ENCODE data around the gene UCHL5.
"Not testable (repeated sequence)": the region's sequence is repeated elsewhere in the genome, so short reads cannot be mapped to it uniquely, and the experiment has no call there.

Gene UCHL5

DNA sequence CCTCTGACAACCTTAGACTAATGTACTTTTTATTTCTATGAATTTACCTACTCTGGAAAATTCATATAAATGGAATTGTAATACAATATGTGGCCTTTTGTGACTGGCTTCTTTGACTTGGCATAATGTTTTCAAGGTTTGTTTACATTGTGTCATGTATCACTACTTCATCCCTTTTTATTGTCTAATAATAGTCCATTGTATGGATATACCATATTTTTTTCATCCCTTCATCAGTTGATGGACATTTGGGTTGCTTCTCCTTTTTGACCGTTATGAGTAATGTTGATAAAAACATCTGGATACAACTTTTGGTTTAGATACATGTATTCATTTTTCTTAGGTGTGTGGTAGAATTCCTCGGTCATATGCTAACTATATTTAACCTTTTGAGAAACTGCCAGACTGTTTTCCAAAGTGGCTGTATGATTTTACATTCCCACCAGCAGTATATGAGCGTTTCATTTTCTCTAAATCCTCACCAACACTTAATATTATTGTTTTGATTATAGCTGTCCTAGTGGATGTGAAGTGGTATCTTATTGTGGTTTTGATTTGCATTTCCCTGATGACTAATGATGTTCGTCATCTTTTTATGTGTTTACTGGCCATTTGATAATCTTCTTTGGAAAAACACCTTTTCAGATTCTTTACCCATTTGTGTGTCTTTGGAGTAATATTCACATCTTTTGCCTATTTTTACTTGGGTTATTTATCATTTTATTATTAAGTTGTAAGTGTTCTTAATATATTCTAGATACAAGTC, 3.7 kb upstream of the UCHL5 start:
- no peak for DNase-seq (ENCODE audit: low spot score)

DNA sequence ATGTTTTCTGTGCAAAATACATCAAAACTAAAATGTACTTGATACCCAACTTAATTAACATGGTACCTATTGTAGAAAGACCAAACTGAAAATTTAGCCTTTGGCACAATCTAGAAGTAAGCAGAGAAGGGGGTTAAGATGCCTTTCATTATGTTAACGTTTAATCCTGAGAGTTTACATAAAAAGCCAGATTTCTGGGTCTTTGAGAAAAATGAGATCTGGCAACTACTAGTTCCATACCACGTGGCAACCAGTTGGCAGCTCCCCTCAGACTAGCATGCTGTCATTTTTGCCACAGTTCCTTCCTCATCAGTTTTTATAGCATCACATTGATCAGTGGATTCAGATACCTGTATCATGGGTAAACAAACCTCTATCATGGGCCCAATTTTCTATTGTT, 1.8 kb upstream of the UCHL5 start:
- DNase-seq (ENCODE audit: low spot score), result no peak

- no peak for DNase-seq (ENCODE audit: low spot score)
These were observed 1.2 kb upstream of the UCHL5 start for GRCh38 chr1:193060406-193060805.

- DNase-seq (ENCODE audit: low spot score), result no peak
These were observed 899 bp upstream of the UCHL5 start for GRCh38 chr1:193060115-193060403.

DNA sequence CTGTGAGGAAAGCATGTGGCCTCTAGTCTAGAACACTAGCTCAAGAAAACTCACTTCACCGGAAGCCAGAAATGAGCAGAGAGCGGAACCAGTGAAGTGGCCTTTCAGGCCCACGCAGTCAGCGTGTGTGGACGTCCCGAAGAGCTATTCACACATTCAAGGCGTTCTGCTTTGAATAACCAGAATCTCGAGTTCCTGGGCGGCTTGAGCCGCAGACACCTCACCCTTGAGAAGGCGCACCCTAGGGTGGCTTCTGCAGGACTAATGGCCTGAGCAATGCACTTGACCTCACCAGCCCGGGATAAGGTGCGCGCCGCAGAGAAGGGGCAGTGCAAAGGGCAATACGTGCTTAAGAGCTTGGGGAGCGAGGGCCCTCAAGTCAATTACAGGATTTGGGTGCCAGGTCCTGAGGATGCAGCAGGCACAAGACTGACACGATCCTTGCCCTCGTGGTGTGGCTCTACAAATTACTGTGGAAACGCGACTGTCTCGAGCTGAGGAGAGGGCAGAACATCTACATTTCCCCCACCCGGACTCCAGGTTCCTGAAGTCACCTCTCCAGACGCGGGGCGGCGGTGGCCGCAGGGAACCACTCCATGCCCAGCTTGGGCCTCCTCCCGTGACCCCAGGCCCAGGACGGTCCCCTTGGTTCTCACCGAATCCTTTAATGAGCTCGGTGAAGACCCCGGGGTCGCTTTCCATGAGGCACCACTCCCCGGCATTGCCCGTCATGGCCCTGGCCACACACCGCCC, 455 bp downstream of the UCHL5 start:
- DNase-seq (ENCODE audit: low spot score), result peak; percentile 6

GRCh38 chr1:193054169-193054675, 4.9 kb downstream of the UCHL5 start:
- no peak for DNase-seq (ENCODE audit: low spot score)

DNA sequence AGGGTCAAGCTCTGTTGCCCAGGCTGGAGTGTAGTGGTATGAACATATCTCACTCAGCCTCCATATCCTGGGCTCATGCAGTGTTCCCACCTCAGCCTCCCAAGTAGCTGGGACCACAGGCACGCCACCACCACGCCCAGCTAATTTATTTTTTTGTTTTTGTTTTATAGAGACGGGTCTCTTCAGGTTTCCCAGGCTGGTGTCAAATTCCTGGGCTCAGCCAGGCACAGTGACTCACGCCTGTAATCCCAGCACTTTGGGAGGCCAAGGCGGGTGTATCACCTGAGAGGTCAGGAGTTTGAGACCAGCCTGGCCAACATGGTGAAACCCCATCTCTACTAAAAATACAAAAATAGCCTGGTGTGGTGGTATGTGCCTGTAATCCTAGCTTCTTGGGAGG, 10.2 kb downstream of the UCHL5 start:
- not testable (repeated sequence) for DNase-seq (ENCODE audit: low spot score)

DNA sequence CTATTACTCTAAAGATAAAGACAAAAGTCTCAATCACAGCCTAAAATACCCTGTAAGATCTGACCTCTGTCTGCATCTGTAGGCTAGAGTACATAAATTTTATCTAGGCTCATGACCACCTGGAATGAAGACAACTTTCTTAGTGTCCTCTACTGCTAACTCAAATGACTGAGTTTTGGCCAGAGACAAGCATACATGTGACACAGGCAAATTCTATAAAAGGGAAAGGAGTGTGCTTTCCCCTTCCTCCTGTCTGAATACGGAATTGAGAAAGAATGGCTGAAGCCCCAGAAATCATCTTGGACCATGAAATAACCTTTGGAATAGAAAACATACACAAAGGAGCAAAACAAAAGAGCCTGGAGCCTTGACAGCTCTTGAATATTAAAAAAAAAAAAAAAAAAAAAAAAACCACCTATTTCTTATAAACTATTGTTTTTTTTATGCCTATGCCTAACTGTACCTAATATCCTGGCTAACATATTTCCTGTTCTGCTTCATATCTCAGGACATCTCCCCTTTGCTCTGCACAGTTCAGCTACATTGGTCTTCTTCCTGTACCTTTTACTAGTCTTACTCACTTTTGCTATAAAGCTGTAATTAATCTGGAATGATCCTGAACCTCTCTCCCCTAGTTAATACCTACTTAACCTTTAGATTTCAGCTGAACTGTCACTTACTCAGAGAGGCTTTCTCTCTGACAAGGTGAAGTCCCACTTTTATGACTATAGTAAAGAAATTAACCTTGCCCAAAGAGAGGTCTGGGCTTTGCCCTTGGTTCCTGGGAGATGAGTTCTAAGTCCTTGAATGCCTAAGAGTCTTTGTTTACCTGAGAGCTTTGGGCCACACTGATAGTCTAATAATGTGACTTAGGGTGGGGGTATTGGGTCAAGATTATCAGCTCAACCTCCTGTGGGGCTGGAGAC, 16.1 kb downstream of the UCHL5 start:
- no peak for DNase-seq (ENCODE audit: low spot score)

DNA sequence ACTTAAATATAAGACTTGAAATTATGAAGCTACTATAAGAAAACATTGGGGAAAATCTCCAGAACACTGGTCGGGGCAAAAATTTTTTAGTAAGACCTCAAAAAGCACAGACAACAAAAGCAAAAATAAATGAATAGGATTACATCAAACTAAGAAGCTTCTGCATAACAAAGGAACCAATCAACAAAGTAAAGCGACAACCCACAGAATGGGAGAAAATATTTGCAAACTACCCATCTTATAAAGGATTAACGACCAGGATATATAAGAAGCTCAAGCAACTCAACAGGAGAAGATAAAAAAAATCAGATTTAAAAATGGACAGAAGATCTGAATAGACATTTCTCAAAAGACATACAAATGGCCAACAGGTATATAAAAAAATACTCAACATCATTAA, 19.1 kb downstream of the UCHL5 start:
- DNase-seq (ENCODE audit: low spot score), result no peak

GRCh38 chr1:193036337-193037047, 22.7 kb downstream of the UCHL5 start:
- DNase-seq (ENCODE audit: low spot score), result no peak

DNA sequence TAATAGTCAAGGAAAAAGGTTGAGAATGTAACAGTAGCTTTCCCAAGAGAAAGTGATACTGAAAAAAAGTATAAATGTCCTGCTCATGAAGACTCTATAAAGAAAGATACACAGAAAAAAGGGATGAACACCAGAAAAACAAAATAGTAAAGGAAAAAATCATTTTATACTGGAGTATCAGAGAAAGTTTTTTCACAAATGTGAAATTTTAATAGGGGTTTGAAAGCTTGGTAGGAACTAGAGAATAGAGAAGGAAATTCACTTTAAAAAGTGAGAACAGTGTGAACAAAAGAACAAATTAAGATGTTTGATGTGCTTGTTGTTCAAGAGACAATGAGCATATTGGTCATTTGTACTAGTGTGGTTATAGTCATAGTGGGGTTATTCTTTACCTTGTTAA, 25.6 kb downstream of the UCHL5 start:
- no peak for DNase-seq (ENCODE audit: low spot score)

DNA sequence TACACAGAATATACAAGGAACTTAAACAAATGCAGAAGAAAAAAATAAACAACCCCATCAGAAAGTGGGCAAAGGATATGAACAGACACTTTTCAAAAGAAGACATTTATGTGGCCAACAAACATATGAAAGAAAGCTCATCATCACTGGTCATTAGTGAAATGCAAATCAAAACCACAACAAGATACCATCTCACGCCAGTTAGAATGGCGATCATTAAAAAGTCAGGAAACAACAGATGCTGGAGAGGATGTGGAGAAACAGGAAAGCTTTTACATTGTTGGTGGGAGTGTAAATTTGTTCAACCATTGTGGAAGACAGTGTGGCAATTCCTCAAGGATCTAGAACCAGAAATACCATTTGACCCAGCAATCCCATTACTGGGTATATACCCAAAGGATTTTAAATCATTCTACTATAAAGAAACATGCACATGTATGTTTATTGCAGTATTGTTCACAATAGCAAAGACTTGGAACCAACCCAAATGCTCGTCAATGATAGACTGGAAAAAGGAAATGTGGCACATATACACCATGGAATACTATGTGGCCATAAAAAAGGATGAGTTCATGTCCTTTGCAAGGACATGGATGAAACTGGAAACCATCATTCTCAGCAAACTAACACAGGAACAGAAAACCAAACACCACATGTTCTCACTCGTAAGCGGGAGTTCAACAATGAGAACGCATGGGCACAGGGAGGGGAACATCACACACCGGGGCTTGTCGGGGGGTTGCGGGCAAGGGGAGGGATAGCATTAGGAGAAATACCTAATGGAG, 26.3 kb downstream of the UCHL5 start:
- not testable (repeated sequence) for DNase-seq (ENCODE audit: low spot score)

DNA sequence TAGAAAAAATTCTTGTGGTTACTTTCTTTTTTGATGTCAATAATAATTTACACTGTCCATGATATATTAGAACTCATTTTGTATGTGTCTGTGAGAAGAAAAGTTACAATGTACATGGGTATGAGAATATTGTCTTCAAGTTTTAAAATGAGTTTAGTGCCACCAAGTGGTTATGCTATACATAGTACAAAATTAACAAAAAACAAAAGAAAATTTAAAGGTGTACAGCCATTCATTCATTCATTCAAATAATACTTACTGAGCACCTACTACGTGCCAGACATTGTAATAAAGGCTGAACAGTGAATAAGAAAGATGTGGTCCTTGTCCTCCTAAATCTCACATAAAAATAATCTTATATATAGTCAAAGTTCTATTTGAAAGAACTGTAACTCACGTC, 27.7 kb downstream of the UCHL5 start:
- no peak for DNase-seq (ENCODE audit: low spot score)

GRCh38 chr1:193030280-193030679, 28.9 kb downstream of the UCHL5 start:
- DNase-seq (ENCODE audit: low spot score), result no peak

- DNase-seq (ENCODE audit: low spot score), result no peak
These were observed 33.9 kb downstream of the UCHL5 start for GRCh38 chr1:193025218-193025617.

DNA sequence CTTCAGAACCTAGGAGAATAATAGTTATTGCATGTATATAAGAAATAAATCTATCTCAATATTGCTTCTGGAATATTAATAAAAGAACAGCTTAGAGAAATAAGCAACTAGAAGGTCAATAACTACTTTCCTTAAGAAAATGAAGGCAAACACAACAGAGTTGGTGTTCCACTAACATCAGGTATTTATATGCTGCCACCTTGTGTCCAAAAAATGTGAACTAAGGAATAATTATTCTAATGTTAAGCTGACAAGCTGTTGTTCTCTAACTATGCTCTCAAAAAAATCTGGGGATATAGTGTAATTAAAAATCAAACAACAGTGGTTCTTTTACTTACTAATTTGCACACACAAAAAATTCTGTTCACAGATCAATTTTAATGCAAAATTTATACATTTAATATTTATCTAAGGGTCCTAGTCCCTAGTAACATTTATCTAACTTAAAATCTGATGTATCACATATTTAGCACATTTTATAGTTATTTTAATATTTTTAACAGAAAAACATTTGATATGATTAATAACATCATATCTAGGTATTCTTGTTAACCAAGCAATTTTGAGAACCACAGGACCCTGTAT, 39.6 kb downstream of the UCHL5 start:
- no peak for DNase-seq (ENCODE audit: low spot score)

DNA sequence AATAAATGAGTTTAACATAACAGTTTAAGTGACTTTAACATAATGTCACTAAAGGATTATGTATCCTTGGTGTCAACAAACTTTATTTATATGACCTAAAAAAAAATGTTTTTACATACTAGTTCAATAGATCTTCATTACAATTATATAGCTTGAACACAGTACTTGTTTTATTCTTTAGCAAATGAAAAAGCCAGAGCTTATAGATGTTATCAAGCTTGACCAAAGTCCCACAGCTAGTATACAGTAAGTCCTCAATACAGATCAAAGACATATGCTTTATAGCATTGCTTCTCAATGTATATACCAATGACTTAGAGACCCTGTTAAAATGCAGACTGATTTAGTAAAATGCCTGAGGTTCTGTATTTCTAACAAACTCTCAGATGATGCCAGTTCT, 42.4 kb downstream of the UCHL5 start:
- DNase-seq (ENCODE audit: low spot score), result no peak

- DNase-seq (ENCODE audit: low spot score), result no peak
These were observed 44.8 kb downstream of the UCHL5 start for GRCh38 chr1:193014400-193014799.

- no peak for DNase-seq (ENCODE audit: low spot score)
These were observed 45.5 kb downstream of the UCHL5 start for GRCh38 chr1:193013707-193014106.

DNA sequence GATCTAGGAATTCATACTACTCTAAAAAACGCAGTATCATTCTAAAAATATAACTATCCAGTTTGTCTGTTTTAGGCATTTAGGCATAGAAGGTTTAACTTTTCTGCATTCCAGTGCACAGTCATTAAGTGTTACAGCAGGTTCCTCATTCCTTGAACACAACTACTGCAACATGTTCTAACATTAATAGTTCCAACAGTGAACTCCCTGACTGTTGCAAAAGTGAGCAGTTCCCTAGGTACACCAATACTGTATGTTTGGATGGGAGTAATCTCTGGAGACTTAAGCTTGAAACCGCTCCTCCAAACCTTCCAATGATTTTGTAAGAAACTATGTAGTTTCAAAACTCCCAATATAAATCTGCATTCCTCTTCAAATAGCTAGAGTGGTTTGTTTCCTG, 46.2 kb downstream of the UCHL5 start:
- DNase-seq (ENCODE audit: low spot score), result no peak

- no peak for DNase-seq (ENCODE audit: low spot score)
These were observed 47.8 kb downstream of the UCHL5 start for GRCh38 chr1:193011406-193011805.
